Amniotic stem cell (primary cell): ENCODE measurements around the gene LINGO1.

Experiments
- DNase-seq: peaks from one replicate; lab custom pipeline; 2025; lab: John Stamatoyannopoulos, UW

LINGO1 gene, protein sequence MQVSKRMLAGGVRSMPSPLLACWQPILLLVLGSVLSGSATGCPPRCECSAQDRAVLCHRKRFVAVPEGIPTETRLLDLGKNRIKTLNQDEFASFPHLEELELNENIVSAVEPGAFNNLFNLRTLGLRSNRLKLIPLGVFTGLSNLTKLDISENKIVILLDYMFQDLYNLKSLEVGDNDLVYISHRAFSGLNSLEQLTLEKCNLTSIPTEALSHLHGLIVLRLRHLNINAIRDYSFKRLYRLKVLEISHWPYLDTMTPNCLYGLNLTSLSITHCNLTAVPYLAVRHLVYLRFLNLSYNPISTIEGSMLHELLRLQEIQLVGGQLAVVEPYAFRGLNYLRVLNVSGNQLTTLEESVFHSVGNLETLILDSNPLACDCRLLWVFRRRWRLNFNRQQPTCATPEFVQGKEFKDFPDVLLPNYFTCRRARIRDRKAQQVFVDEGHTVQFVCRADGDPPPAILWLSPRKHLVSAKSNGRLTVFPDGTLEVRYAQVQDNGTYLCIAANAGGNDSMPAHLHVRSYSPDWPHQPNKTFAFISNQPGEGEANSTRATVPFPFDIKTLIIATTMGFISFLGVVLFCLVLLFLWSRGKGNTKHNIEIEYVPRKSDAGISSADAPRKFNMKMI

GRCh38 chr15:77632534-77633133 is at the start of gene LINGO1:
Gene LINGO1, minus strand, starts transcription at chr15:77632912. Its CDS starts 597 bp downstream, at chr15:77632315.
- no peak for DNase-seq

- DNase-seq: no peak
Observed at GRCh38 chr15:77681362-77681761, 48.6 kb upstream of the LINGO1 start.

- DNase-seq: no peak
Observed at GRCh38 chr15:77676569-77677375, 44.1 kb upstream of the LINGO1 start.

GRCh38 chr15:77675806-77676415 is 43.2 kb upstream of the LINGO1 start:
- no peak for DNase-seq

DNA sequence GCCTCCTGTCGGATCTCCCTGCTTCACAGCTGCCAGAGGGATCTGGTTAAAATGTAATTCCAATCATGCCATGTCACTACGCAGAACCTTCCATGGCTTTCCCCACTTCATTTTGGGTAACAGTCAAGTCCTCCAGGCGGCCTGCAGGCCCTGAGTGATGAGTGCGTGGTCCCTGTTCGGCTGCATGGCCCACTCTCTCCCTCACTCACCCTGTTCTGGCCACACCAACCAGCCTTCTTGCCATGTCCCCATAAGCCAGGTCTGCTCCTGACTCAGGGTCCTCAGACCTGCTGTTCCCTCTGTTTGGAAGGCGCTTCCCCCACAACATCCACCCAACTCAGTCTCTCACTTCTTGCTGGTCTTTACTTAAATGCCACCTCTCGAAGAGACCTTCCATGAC is 41.6 kb upstream of the LINGO1 start:
- no peak for DNase-seq

DNA sequence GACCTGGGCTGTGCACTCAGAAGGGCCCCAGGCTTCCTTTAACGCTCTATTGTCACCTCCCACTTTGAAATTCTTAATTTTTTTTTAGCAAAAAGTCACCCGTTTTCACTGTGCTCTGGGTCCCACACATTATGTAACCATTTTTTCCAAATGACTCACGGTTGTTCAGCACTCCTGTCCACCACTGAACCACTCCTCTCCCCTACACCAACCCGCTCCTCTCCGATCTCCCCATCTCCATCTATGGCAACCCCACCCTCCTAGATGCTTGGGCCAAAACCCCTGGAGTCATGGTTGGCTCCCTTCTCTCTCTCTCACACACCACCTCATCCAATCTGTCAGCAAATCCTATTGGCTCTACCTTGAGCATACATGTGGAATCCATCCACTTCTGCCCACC is 41.2 kb upstream of the LINGO1 start:
- DNase-seq: no peak

- DNase-seq: no peak
Observed at GRCh38 chr15:77672135-77672534, 39.4 kb upstream of the LINGO1 start.

GRCh38 chr15:77671362-77672056 is 38.8 kb upstream of the LINGO1 start:
- no peak for DNase-seq

GRCh38 chr15:77670558-77671361 is 38.0 kb upstream of the LINGO1 start:
- DNase-seq: no peak

- no peak for DNase-seq
Observed at GRCh38 chr15:77669896-77670295, 37.2 kb upstream of the LINGO1 start.

DNA sequence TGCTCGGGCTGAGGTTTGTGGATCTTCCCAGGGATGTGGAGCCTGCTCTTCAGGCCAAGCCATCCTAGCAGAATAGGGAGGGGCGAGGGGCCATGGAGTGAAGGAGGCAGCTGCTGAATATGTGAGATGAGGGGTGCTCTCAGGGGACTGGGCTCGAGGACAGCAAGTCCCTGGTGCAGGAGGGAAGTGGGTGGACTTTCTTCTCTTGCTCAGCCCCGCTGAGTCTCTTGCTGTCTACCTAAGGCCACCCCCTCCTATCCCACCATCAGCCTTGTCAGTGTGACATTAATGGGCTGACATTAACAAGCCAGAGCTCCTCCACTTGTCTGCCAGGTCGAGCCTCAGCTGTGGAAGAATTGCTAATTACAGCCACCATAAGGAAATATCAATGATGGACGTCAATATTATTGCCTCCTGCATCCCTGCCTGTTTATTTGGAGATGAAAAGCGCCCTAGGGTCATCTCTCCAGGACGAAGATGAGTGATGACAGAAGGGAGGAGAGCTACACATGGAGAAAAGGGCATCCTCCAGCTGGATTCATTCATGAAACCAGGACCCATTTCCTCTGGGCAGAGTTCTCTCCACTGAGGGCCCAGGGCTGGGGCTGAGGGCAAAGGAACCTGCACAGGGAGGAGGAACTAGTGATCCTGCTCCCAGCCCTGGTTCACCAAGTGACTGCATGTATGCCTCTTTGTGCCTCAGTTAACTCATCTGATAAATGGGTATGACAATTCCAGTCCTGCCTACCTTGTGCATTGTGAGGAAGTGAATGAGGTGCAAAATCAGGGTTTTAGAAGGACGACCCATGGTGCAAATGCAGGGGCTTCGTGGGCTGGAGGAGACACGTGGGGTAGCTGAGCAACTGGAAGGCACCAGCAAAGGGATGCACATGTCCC is 34.9 kb upstream of the LINGO1 start:
- DNase-seq: no peak

DNA sequence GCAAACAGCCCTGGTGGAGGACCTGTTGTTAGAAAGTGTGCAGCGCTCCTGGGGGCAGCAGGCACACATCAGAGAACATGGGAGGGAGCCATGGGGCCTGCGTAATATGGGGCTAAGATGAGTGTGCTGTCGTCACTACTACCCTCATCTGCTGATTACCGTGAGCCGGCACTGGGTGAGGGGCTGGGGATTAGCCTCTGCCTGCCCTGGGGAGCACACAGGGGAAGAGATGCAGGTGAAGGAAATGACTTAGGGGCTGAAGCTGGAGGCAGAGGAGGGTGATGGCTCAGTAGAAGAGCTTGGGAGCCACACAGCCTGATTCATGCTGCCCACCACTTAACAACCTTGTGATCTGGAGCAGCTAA is 33.6 kb upstream of the LINGO1 start:
- no peak for DNase-seq

DNA sequence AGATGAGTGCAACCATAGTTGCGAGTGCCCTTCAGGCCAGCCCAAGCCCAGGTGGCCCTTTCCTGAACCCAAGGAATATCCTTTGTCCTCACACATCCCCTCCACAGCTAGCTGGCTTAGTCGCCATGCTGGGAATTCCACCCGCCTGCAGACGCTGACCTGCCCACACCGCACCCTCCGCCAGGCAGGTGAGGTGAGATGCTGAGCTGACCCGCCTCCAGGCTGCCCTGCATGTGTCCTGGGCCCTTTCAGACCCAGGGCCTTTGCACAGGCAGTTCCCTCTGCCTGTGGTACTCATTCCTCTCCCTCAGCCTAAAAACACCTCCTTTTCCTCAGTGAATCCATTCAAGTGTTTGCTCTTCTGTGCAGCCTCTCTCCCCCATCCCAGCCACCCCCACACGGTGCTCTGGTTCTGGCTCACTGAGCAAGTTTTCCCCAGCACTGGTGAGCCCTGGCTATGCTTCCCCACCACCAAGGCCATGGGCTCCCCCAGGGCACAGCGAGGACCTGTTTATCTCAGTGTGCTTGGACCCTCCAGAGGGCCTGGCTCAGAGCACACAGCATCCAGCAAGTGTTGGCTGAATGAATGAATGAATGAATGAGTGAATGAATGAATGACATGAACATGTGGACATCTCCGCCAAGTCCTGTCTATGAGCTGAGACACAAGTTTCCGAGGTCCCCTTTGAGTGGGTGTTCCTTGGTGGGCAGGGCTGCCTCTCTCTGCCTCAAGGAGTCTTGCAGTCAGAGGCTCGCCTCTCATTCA is 33.0 kb upstream of the LINGO1 start:
- no peak for DNase-seq

GRCh38 chr15:77664428-77664827 is 31.7 kb upstream of the LINGO1 start:
- DNase-seq: no peak

GRCh38 chr15:77663256-77663655 is 30.5 kb upstream of the LINGO1 start:
- DNase-seq: no peak

DNA sequence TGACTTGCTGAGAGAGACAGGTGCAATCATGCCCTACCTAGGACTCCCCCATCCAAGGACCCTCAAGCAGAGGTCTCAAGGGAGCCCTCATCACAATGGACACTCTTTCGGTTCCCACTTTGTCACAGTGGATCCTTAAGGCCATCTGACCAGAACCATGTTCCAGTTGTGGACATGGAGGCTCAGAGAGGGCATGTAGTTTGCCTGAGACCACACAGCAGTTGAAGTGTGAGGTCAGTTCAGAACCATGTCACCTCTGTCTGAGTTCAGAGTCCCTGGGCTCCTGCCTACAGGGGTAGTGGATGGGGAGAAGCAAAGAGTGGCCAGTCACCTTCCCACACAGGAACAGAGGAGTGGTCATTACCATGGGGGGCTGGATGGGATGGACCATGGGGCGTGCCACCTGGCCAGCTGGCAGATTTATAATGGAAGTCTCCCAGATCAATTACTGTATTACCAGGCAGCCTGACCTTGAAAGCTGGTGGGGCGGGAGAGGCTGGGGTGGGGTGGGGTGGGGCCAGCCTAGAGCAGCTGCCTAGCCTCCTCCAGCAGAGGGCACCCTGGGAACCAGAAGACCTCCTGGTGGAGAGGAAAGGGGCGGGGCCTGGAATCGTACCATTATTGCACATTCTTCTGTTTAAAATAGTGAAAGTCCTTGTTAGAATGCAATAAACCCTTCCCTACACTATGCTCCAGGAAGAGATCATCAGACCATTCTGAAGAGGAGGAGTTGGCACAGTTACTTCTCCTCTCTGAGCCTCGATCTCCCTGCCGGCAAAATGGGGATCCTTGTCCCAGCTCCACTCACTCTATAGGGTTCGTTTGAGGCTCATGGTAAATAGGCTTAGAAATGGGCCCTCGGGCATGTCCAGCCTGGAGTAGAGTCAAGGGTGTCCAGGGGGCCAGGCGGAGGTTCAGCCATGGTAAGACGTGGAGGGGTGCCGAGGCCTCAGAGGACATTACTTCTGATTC is 26.9 kb upstream of the LINGO1 start:
- no peak for DNase-seq

DNA sequence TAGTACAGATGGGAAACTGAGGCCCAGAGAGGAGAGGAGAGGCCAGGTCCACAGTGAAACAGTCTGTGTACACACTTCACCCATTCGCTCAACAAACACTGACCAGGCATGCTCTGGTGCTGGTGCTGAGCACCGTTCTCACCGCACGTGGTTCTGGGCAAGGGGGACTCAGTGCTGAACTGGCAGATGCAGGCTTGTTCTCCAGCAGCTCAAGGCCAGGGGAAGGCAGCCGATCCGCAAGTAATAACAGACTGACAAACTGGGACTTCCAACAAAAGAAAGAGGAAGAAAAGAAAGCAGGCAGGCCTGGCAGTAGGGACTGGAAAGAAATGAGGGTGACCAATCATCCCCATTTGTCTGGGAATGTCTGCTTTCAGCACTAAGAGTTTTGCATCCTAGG is 25.6 kb upstream of the LINGO1 start:
- DNase-seq: no peak
